GM10847 (cell line): Measurements from ENCODE around the gene UNC13D.

Experiments
- POLR2A ChIP-seq: IDR thresholded peaks from 2 replicates; pipeline ENCODE4 v1.6.1; 2011; ENCODE audit not compliant: insufficient read length; ENCODE audit errors: extremely low read depth

Gene UNC13D

GRCh38 chr17:75876938-75877751, 32.9 kb upstream of the UNC13D start:
- no peak for TF ChIP-seq POLR2A

- no peak for TF ChIP-seq POLR2A
These were observed 32.2 kb upstream of the UNC13D start for GRCh38 chr17:75876190-75876937.

GRCh38 chr17:75875940-75876189, 31.7 kb upstream of the UNC13D start:
- no peak for TF ChIP-seq POLR2A

GRCh38 chr17:75875182-75875939, 31.2 kb upstream of the UNC13D start:
- no peak for TF ChIP-seq POLR2A

- TF ChIP-seq POLR2A: no peak
These were observed 30.3 kb upstream of the UNC13D start for GRCh38 chr17:75874323-75875181.

GRCh38 chr17:75873587-75874322, 29.6 kb upstream of the UNC13D start:
- TF ChIP-seq POLR2A: no peak

GRCh38 chr17:75872434-75873351, 28.5 kb upstream of the UNC13D start:
- TF ChIP-seq POLR2A: no peak

- no peak for TF ChIP-seq POLR2A
These were observed 25.3 kb upstream of the UNC13D start for GRCh38 chr17:75869282-75870141.

GRCh38 chr17:75864448-75864871, 20.3 kb upstream of the UNC13D start:
- TF ChIP-seq POLR2A: no peak

- no peak for TF ChIP-seq POLR2A
These were observed 17.7 kb upstream of the UNC13D start for GRCh38 chr17:75861927-75862317.

- no peak for TF ChIP-seq POLR2A
These were observed 12.0 kb upstream of the UNC13D start for GRCh38 chr17:75856062-75856756.

GRCh38 chr17:75855310-75856061, 11.3 kb upstream of the UNC13D start, which contains the start of gene WBP2:
WBP2 (minus strand) TSS chr17:75855335; CDS start chr17:75855297, 38 bp downstream.
- TF ChIP-seq POLR2A: peak; percentile 96
